A673 (cell line): Measurements from ENCODE around the gene ABCA5.

Source experiments
- CTCF ChIP-seq: fragments of 300-800, 200-600 bp; sonication (generic); conservative IDR thresholded peaks from 2 replicates; pipeline ENCODE4 v1.5.1; 2017; ENCODE audit warnings: low read depth, mild to moderate bottlenecking, antibody characterized with exemption, low read length, moderate library complexity, mixed read lengths
- EZH2 ChIP-seq: fragments of 200-600 bp; sonication (generic); IDR thresholded peaks from 2 replicates; pipeline ENCODE4 v1.6.1; 2017; ENCODE audit warnings: borderline replicate concordance, low read depth, mild to moderate bottlenecking, mixed read lengths, antibody characterized with exemption, low read length; ENCODE audit not compliant: poor library complexity, severe bottlenecking

GRCh38 chr17:69228576-69228975 lies 98.4 kb downstream of the ABCA5 start, which contains the start of gene ABCA10:
- TF ChIP-seq CTCF (no peak), EZH2 (no peak)
